Mesenchymal stem cell (in vitro differentiated cells and primary cell): Measurements from ENCODE around the gene CYSTM1.
A peak's percentile ranks its signal among the peaks of the same experiment; 100 is the strongest.

Experiments
- DNase-seq: peaks from one replicate; pipeline ENCODE4 v3.0.0-alpha.2; 2013
- H2AFZ ChIP-seq: one replicate; pipeline ENCODE4 v1.6.1; 2013; ENCODE audit warnings: low read depth, mild to moderate bottlenecking, control low read depth, inconsistent platforms, low read length, moderate library complexity
- H2AK5ac ChIP-seq: 2 replicates; pipeline ENCODE4 v1.6.1; 2013; ENCODE audit warnings: low read length, moderate library complexity, mild to moderate bottlenecking, inconsistent platforms; ENCODE audit not compliant: severe bottlenecking
- H2BK120ac ChIP-seq: one replicate; pipeline ENCODE4 v1.6.1; 2013; ENCODE audit warnings: low read depth, mild to moderate bottlenecking, inconsistent platforms, low read length, moderate library complexity
- H2BK12ac ChIP-seq, 2 experiments: one replicate each; pipeline ENCODE4 v1.6.1; 2013; ENCODE audit warnings: inconsistent platforms in 2 of 2, low read length in 2 of 2, mild to moderate bottlenecking in 2 of 2, moderate library complexity in 2 of 2, control low read depth in 1 of 2
- H2BK15ac ChIP-seq: one replicate; pipeline ENCODE4 v1.6.1; 2013; ENCODE audit warnings: mild to moderate bottlenecking, low read depth, inconsistent platforms; ENCODE audit not compliant: poor library complexity, severe bottlenecking
- H2BK5ac ChIP-seq: 2 replicates; pipeline ENCODE4 v1.6.1; 2013; ENCODE audit warnings: low read depth, mild to moderate bottlenecking, low read length, control low read depth, inconsistent platforms; ENCODE audit not compliant: poor library complexity, severe bottlenecking
- H3K14ac ChIP-seq, 2 experiments: one replicate each; pipeline ENCODE4 v1.6.1; 2013; ENCODE audit warnings: inconsistent platforms in 2 of 2, low read length in 2 of 2, control low read depth in 1 of 2, mild to moderate bottlenecking in 1 of 2, moderate library complexity in 1 of 2
- H3K18ac ChIP-seq, 2 experiments: one replicate each; pipeline ENCODE4 v1.6.1; 2013; ENCODE audit warnings: inconsistent platforms in 2 of 2, low read length in 2 of 2, control low read depth in 1 of 2, low read depth in 1 of 2, mild to moderate bottlenecking in 1 of 2
- H3K23ac ChIP-seq, 2 experiments: one replicate each; pipeline ENCODE4 v1.6.1; 2013; ENCODE audit warnings: inconsistent platforms in 2 of 2, low read length in 2 of 2, mild to moderate bottlenecking in 2 of 2, moderate library complexity in 2 of 2, control low read depth in 1 of 2
- H3K27ac ChIP-seq: 2 replicates; pipeline ENCODE4 v1.5.1; 2013; ENCODE audit warnings: mild to moderate bottlenecking, moderate library complexity, low read length, control low read depth, inconsistent platforms; ENCODE audit not compliant: poor library complexity, severe bottlenecking
- H3K27me3 ChIP-seq, 2 experiments: 2 replicates each; pipeline versions ENCODE4 v1.6.1 to v1.7.0; 2013; ENCODE audit warnings: low read length in 2 of 2, mild to moderate bottlenecking in 2 of 2, moderate library complexity in 2 of 2, control low read depth in 1 of 2, inconsistent platforms in 1 of 2; ENCODE audit not compliant: control insufficient read depth in 1 of 2, insufficient read depth in 1 of 2
- H3K36me3 ChIP-seq, 2 experiments: 2 replicates each; pipeline versions ENCODE4 v1.6.1 to v1.7.0; 2013; ENCODE audit warnings: low read length in 2 of 2, control low read depth in 1 of 2, inconsistent platforms in 1 of 2, low read depth in 1 of 2, mild to moderate bottlenecking in 1 of 2; ENCODE audit not compliant: insufficient read depth in 2 of 2, control insufficient read depth in 1 of 2
- H3K4ac ChIP-seq, 2 experiments: one replicate each; pipeline ENCODE4 v1.6.1; 2013; ENCODE audit warnings: inconsistent platforms in 2 of 2, low read length in 2 of 2, mild to moderate bottlenecking in 2 of 2, moderate library complexity in 2 of 2, control low read depth in 1 of 2, low read depth in 1 of 2
- H3K4me1 ChIP-seq: 2 replicates; pipeline ENCODE4 v1.6.1; 2013; ENCODE audit warnings: low read depth, low read length, control low read depth; ENCODE audit not compliant: control insufficient read depth, insufficient read depth
- H3K4me2 ChIP-seq: 2 replicates; pipeline ENCODE4 v1.6.1; 2013; ENCODE audit warnings: low read length, mild to moderate bottlenecking, inconsistent platforms; ENCODE audit not compliant: poor library complexity, severe bottlenecking
- H3K4me3 ChIP-seq, 2 experiments: 2 replicates each; pipeline versions ENCODE4 v1.5.1 to v1.7.0; 2013; ENCODE audit warnings: low read length in 2 of 2, mild to moderate bottlenecking in 2 of 2, control low read depth in 1 of 2, low read depth in 1 of 2; ENCODE audit not compliant: insufficient read depth in 1 of 2
- H3K79me1 ChIP-seq: replicated peaks from 2 replicates; pipeline ENCODE4 v1.6.1; 2013; ENCODE audit warnings: mild to moderate bottlenecking, control low read depth, low read length, inconsistent platforms; ENCODE audit not compliant: poor library complexity, severe bottlenecking
- H3K9ac ChIP-seq: 2 replicates; pipeline ENCODE4 v1.7.0; 2013; ENCODE audit warnings: mild to moderate bottlenecking, low read length, moderate library complexity
- H3K9me3 ChIP-seq: 2 replicates; pipeline ENCODE4 v1.7.0; 2013; ENCODE audit warnings: mild to moderate bottlenecking, low read length; ENCODE audit not compliant: control insufficient read depth
- H4K8ac ChIP-seq: one replicate; pipeline ENCODE4 v1.6.1; 2013; ENCODE audit warnings: inconsistent platforms, mild to moderate bottlenecking, low read length, moderate library complexity
- H4K91ac ChIP-seq: one replicate; pipeline ENCODE4 v1.6.1; 2013; ENCODE audit warnings: mild to moderate bottlenecking, low read length, inconsistent platforms
- WGBS: methylation state at CpG from one replicate; pipeline ENCODE4 v1.1.7; 2013; ENCODE audit warnings: mixed read lengths; 5-methylcytosine and 5-hydroxymethylcytosine counted together

CYSTM1 gene

GRCh38 chr5:140222416-140222815 is 47.4 kb downstream of the CYSTM1 start:
- Histone ChIP-seq H3K4ac (no peak overlapping the region), H2BK15ac (no peak overlapping the region), H3K36me3 (peaks cover 0 to 3% of the 10 kb centered on the region in 2 experiments), H2AFZ (no peak overlapping the region), H3K14ac (no peak overlapping the region), H3K4me2 (no peak overlapping the region), H3K4me1 (peaks cover 17% of the 10 kb centered on the region), H3K79me1 (peaks cover 15% of the 10 kb centered on the region), H2AK5ac (no peak overlapping the region), H3K4me3 (peak overlapping the region in 1 of 2 experiments; percentile 17), H2BK120ac (no peak overlapping the region), H3K23ac (no peak overlapping the region), H3K9ac (peak overlapping the region; percentile 73), H2BK5ac (no peak overlapping the region), H3K18ac (peak overlapping the region in 1 of 2 experiments; percentile 46), H3K27me3 (peaks cover 0 to 4% of the 10 kb centered on the region in 2 experiments), H2BK12ac (peak overlapping the region in 1 of 2 experiments; percentile 15), H3K27ac (no peak overlapping the region), H4K8ac (no peak overlapping the region), H4K91ac (no peak overlapping the region), H3K9me3 (no peaks in the 10 kb centered on the region)
- 97% methylated on average over 1 of the region's 1 CpG for WGBS
- no peak for DNase-seq

- Histone ChIP-seq H3K27me3 (peaks cover 0 to under 1% of the 10 kb centered on the region in 2 experiments), H2BK5ac (no peak overlapping the region), H3K27ac (no peak overlapping the region), H4K8ac (no peak overlapping the region), H2AFZ (no peak overlapping the region), H2BK15ac (no peak overlapping the region), H2AK5ac (no peak overlapping the region), H3K9ac (peak overlapping the region; percentile 73), H3K79me1 (peaks cover 9% of the 10 kb centered on the region), H3K4ac (no peak overlapping the region), H3K4me3 (peak overlapping the region in 1 of 2 experiments; percentile 34), H3K4me2 (no peak overlapping the region), H3K4me1 (peaks cover 17% of the 10 kb centered on the region), H3K36me3 (peaks cover 0 to 3% of the 10 kb centered on the region in 2 experiments), H3K18ac (no peak overlapping the region), H3K23ac (no peak overlapping the region), H3K9me3 (no peaks in the 10 kb centered on the region), H2BK12ac (no peak overlapping the region), H2BK120ac (no peak overlapping the region), H4K91ac (no peak overlapping the region), H3K14ac (no peak overlapping the region)
- DNase-seq, result no peak
- 96% methylated on average over 3 of the region's 3 CpGs for WGBS
These were observed 48.6 kb downstream of the CYSTM1 start for GRCh38 chr5:140223567-140223966.

- no peak overlapping the region for H2AK5ac ChIP-seq
- peaks cover 0 to 3% of the 10 kb centered on the region in 2 experiments for H3K36me3 ChIP-seq
- no peak overlapping the region for H2AFZ ChIP-seq
- no peak overlapping the region for H3K18ac ChIP-seq
- H4K8ac ChIP-seq, result no peak overlapping the region
- H3K27me3 ChIP-seq, result no peaks in the 10 kb centered on the region
- no peak overlapping the region for H2BK120ac ChIP-seq
- WGBS, result 98% methylated on average over 3 of the region's 3 CpGs
- no peak for DNase-seq
- H3K9ac ChIP-seq, result no peak overlapping the region
- H3K4ac ChIP-seq, result no peak overlapping the region
- H3K4me3 ChIP-seq, result no peak overlapping the region
- no peak overlapping the region for H2BK15ac ChIP-seq
- no peaks in the 10 kb centered on the region for H3K9me3 ChIP-seq
- H2BK5ac ChIP-seq, result no peak overlapping the region
- no peak overlapping the region for H3K27ac ChIP-seq
- no peak overlapping the region for H4K91ac ChIP-seq
- no peak overlapping the region for H3K14ac ChIP-seq
- no peak overlapping the region for H3K4me2 ChIP-seq
- H3K23ac ChIP-seq, result no peak overlapping the region
- peaks cover 7% of the 10 kb centered on the region for H3K79me1 ChIP-seq
- H3K4me1 ChIP-seq, result peaks cover 12% of the 10 kb centered on the region
- no peak overlapping the region for H2BK12ac ChIP-seq
These were observed 49.7 kb downstream of the CYSTM1 start for GRCh38 chr5:140224658-140225057.

- peaks cover 9% of the 10 kb centered on the region for H3K4me1 ChIP-seq
- 96% methylated on average over 3 of the region's 3 CpGs for WGBS
These were observed 50.4 kb downstream of the CYSTM1 start for GRCh38 chr5:140225396-140225795.

More at GRCh38 chr5:140225396-140225795, 50.4 kb downstream of the CYSTM1 start:
- no peak for DNase-seq
- Histone ChIP-seq H3K14ac (no peak overlapping the region), H2BK15ac (no peak overlapping the region), H3K23ac (no peak overlapping the region), H3K9ac (no peak overlapping the region), H4K8ac (no peak overlapping the region), H4K91ac (no peak overlapping the region), H3K79me1 (peaks cover 7% of the 10 kb centered on the region), H3K18ac (no peak overlapping the region), H3K27ac (no peak overlapping the region), H2BK12ac (no peak overlapping the region), H3K4me3 (no peak overlapping the region), H2BK5ac (no peak overlapping the region), H2AFZ (no peak overlapping the region), H3K9me3 (no peaks in the 10 kb centered on the region), H3K4me2 (no peak overlapping the region), H3K27me3 (no peaks in the 10 kb centered on the region), H3K4ac (no peak overlapping the region), H2BK120ac (no peak overlapping the region), H3K36me3 (peaks cover 0 to 3% of the 10 kb centered on the region in 2 experiments), H2AK5ac (no peak overlapping the region)
